ENCODE measurements around the gene NPHP1. TPM values are rescaled to one million over a fixed set of nuclear protein-coding genes. Genes with fewer than 3 reads are reported as not detected.
"Not testable (repeated sequence)": the region's sequence is repeated elsewhere in the genome, so short reads cannot be mapped to it uniquely, and the experiment has no call there.

Gene NPHP1
- total RNA-seq, 4 donors from 2014 or later, result 11.0 to 23.3 (median 12.8) TPM

- no peak overlapping the region for H3K4me3 ChIP-seq (replicated peaks in 1 of 3)
- no peak for DNase-seq
- H3K27ac ChIP-seq, result no peak overlapping the region
- no peaks in the 10 kb centered on the region for H3K36me3 ChIP-seq
- no peak for TF ChIP-seq POLR2A (IDR thresholded peaks at IDR 0.05)
- no peak for TF ChIP-seq CTCF (IDR thresholded peaks at IDR 0.05)
- H3K27me3 ChIP-seq, result no peaks in the 10 kb centered on the region
- no peaks in the 10 kb centered on the region for H3K4me1 ChIP-seq
- intact Hi-C loops (cut with DNase I), result no loop called here
- no peaks in the 10 kb centered on the region for H3K9me3 ChIP-seq
- 46 to 57% methylated on average over 4 of the region's 4 CpGs for WGBS, 2 donors
These were observed 17.1 kb upstream of the NPHP1 start for GRCh38 chr2:110221938-110222337.

- no peaks in the 10 kb centered on the region for H3K9me3 ChIP-seq
- no peak overlapping the region for H3K27ac ChIP-seq
- no peak overlapping the region for H3K4me3 ChIP-seq (replicated peaks in 1 of 3)
- TF ChIP-seq POLR2A (IDR thresholded peaks at IDR 0.05) (no peak), CTCF (IDR thresholded peaks at IDR 0.05) (no peak)
- WGBS, 2 donors, result 85 to 87% methylated on average over 2 of the region's 2 CpGs
- H3K36me3 ChIP-seq, result no peaks in the 10 kb centered on the region
- intact Hi-C loops (cut with DNase I), result no loop called here
- no peaks in the 10 kb centered on the region for H3K27me3 ChIP-seq
- no peaks in the 10 kb centered on the region for H3K4me1 ChIP-seq
- DNase-seq, result no peak
These were observed 15.4 kb upstream of the NPHP1 start for GRCh38 chr2:110220190-110220564.

- H3K9me3 ChIP-seq, result no peaks in the 10 kb centered on the region
- 25 to 44% methylated on average over 1 of the region's 1 CpG for WGBS, 2 donors
- DNase-seq, result no peak
- H3K36me3 ChIP-seq, result no peaks in the 10 kb centered on the region
- H3K4me3 ChIP-seq (replicated peaks in 1 of 3), result no peak overlapping the region
- intact Hi-C loops (cut with DNase I), result no loop called here
- no peak overlapping the region for H3K27ac ChIP-seq
- H3K4me1 ChIP-seq, result no peaks in the 10 kb centered on the region
- TF ChIP-seq POLR2A (IDR thresholded peaks at IDR 0.05) (no peak), CTCF (IDR thresholded peaks at IDR 0.05) (no peak)
- no peaks in the 10 kb centered on the region for H3K27me3 ChIP-seq
These were observed 14.8 kb upstream of the NPHP1 start for GRCh38 chr2:110219496-110220189.

GRCh38 chr2:110218889-110219288 is 14.1 kb upstream of the NPHP1 start:
- H3K27ac ChIP-seq; H3K27me3 ChIP-seq; DNase-seq; intact Hi-C loops (cut with DNase I); H3K9me3 ChIP-seq; H3K4me1 ChIP-seq; H3K4me3 ChIP-seq (replicated peaks in 1 of 3); H3K36me3 ChIP-seq: not testable (repeated sequence)
- 86 to 88% methylated on average over 7 of the region's 7 CpGs for WGBS, 2 donors

- intact Hi-C loops (cut with DNase I), result no loop called here
These were observed 12.0 kb upstream of the NPHP1 start for GRCh38 chr2:110216803-110217202.

More at GRCh38 chr2:110216803-110217202, 12.0 kb upstream of the NPHP1 start:
- TF ChIP-seq CTCF (IDR thresholded peaks at IDR 0.05) (no peak), POLR2A (IDR thresholded peaks at IDR 0.05) (no peak)
- Histone ChIP-seq H3K27ac (no peak overlapping the region), H3K27me3 (no peaks in the 10 kb centered on the region), H3K36me3 (no peaks in the 10 kb centered on the region), H3K9me3 (no peaks in the 10 kb centered on the region), H3K4me3 (replicated peaks in 1 of 3) (no peak overlapping the region), H3K4me1 (peaks cover 0 to 1% of the 10 kb centered on the region in 2 donors)
- DNase-seq, result no peak
